Measurements from ENCODE around the gene ASAP2.

The ASAP2 gene

DNA sequence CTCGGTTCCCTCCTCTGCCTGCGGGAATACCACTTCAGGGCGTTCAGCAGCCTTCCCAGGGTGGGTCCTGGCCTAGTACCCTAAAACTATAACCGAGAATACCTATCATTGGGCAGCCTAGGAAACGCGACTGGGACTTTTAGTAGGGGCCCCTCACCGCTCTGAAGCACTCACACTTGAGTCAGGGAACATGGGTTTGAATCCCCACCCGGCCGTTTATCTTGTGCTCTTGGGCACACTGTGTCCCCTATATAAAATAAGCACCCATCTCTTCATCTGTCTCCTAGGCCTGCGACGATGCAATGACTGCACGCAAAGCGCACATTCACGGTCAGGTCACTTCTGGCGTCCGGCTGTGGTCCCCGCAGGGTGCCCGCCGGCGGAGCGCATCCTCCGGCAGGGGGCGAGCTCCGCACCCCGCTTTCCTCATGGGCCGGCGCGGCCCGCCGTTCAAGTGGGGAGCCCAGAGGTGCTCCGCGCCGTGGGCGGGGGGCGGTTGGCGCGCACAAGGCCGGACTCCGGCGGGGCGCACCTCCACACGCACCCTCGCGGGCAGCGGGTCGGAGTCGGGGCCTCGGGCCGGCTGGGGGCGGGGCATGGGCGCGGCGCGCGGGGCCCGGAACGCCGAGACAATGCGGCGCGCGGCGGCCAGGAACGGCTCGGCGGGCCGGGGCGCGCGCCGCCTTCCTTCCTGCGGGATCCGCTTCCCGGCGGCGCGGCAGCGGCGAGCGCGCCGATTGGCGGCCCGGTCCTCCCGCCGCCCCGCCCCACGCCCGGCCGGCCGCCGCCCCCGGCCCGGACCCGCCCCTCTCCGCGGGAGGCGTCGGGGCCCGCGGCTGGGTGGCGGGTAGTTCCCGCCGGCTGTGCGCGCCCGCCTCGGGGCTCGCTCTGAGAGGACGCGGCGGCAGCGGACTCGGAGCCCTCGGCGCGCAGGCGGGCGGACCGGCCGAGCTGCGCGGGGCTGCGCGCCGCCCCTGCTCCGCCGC lies at the start of gene ASAP2:
ASAP2 (plus strand) TSS at position 850 of the 986 bp plus-strand sequence. CDS start 293 bp downstream, outside the sequence.
- peak within 1 kb of the TSS; percentile 67 for H3K4me3 ChIP-seq (ENCODE audit: low read depth, low read length)

DNA sequence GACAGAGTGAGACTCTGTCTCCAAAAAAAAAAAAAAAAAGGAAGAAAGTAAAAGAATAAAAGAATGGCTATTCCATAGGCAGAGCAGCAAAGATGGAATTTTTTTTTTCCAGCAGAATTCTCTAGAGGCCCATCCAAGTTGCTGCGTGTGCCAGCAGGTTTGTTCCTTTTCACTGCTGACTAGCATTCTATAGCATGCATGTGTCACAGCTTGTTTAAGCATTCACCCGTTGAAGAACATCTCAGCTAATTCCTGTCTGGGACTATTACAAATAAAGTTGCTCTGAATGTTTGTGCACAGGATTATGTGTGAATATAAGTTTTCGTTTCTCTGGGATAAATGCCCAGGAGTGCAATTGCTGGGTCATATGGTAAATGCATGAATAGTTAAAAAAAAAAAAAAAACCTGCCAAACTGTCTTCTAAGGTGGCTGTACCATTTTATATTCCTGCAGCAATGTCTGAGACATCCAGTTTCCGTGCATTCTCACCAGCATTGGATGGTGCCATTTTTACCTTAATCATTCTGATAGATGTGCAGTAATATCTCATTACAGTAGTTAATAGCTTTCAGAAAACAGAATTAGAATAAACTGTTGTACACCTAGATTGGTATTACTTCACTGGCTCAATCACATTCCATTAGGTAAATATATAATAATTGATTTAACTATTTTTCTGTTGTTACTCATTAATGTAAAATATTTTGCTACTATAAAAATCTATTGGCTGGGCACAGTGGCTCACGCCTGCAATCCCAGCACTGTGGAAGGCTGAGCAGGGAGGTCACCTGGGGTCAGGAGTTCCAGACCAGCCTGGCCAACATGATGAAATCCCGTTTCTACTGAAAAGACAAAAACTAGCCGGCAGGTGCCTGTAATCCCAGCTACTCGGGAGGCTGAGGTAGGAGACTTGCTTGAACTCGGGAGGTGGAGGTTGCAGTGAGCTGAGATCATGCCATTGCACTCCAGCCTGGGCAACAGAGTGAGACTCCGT lies 47.5 kb upstream of the ASAP2 start:
- H3K4me3 ChIP-seq (ENCODE audit: low read depth, low read length), result no peak overlapping the region

DNA sequence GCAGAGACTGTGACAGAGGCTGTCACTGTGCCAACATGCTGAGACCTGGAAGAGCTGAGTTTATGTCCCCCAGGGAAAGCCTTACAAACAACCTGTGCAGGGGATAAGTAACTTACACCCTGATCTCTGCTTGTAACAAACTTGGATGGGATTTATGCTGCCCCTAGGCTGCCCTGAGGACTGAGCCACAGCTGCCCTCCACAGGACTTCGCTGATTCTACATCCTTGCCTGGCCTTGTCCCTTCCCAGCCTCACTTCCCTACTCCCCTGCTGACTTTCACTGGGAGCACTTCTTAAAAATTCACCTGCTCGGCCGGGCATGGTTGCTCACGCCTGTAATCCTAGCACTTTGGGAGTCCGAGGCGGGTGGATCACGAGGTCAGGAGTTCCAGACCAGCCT lies 45.9 kb upstream of the ASAP2 start:
- no peak overlapping the region for H3K4me3 ChIP-seq (ENCODE audit: low read depth, low read length)

DNA sequence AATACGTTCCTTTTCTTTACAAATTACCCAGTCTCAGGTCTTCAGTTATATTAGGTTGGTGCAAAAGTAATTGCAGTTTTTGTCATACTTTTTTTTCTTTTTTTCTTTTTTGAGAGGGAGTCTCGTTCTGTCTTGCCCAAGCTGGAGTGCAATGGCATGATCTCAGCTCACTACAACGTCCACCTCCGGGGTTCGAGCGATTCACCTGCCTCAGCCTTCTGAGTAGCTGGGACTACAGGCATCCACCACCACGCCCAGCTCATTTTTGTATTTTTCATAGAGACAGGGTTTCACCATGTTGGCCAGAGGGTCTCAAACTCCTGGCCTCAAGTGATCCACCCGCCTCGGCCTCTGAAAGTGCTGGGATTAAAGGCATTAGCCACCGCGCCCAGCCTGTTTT lies 43.8 kb upstream of the ASAP2 start:
- no peak overlapping the region for H3K4me3 ChIP-seq (ENCODE audit: low read depth, low read length)

DNA sequence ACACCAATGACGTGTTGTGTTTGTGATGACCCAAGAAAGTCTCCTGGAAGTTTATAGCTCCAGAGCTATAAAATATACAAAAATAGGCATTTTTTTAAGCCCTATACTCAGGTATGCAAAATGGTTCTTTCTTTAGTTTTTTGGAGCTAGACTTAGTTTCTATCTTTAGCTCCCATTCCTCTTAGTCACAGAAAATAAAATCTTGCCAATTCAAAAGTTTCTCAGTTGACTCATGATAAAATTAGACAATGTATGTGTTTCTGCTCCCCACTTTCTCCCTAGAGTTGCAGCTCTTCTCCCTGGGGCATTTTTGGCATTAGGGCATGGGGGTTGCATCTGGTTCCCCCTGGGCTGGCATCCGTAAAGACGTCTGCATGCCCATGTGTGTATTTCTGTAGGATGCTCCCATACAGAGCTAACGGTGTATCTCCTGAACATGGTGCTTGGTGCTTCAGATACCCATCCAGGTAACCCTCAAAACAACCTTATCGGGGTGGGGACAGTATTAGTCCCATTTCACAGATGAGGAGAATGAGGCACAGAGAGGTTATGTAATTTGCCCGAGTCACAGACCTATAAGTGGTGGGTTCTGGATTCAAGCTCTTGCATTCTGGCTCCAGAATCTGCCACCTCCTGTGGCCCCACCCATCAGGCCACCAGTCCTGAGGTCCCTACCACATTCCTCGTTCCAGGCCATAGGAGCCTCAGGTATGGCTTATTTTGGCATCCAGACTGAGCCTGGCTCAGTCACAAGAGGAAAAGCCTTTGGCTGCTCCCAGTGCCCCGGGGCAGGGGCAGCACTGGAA lies 43.1 kb upstream of the ASAP2 start:
- no peak overlapping the region for H3K4me3 ChIP-seq (ENCODE audit: low read depth, low read length)

DNA sequence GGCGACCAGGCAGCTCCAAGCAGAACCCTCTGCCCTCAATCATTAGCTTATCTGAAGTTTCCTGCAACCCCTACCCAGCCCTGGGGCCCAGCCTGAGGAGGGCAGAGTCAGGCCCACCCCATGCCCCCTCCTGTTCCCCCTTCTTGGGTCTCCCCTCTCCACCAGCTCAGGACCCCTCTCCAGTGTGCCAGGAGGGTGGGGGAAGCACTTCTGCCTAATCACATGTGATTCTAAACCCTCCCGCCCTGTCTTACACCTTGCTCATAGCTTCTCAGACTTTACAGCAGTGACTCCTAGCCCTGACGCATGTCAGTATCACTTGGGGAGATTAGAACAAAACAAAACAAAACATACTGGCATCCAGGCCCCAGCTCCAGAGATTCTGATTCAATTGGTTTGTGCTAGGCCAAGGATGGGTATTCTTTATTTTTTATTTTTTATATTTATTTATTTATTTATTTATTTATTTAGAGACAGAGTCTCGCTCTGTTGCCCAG lies 42.5 kb upstream of the ASAP2 start:
- H3K4me3 ChIP-seq (ENCODE audit: low read depth, low read length), result no peak overlapping the region

DNA sequence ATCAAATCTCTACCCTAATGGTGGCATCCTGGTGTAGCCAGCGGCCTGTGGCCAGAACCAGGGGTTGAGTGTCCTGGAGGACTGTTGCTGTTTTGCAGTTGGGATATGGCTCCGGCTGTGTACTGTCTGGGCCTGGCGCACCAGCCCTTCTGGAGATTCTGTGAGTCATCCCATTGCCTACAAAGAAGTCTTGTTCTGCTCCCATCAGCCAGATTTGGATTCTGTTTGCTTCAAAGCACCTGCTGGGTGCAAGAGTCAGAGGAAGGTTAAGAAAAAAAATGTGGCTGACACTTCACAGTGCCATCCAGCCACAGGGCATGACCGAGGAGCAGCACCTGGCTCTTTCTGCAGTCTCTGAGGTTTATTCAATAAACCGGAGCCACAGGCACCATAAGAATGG lies 41.0 kb upstream of the ASAP2 start:
- no peak overlapping the region for H3K4me3 ChIP-seq (ENCODE audit: low read depth, low read length)

DNA sequence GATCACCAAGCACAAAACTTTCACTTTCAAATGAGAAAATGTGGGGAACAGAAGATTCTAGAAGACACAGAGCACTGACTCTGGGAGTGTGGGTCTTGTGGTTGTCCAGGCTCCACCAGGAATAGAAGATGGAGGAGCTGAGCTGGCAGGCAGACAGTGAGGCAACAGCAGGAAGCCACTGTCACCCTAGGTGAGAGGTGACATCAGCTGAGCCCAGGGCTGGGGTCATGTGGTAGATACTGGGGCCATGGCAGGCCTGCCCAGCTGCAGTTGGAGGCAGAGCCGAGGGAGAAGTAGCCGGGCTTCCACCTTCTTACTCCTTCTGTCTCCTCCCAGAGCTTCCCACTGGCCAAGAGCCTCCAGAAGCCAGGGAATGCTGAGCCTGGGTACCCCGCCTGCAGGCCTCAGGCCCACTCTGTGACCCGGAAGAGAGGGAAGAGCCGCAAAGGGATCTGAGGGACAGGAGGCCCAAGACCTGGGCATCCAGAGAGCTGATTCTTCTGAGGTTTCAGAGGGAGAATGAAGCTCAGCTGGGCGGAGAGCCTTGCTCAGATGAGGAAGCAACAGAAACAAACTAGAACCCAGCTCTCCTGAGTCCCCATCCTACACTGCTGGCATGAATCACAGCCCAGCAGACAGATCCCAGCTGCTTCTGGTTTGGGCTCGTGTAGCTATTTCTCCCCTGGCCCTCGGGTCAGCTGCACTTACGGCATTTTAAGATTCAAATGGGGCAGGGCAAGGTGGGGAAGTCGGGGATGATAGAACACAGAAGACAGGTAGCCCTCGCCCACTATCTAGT lies 39.8 kb upstream of the ASAP2 start:
- no peak overlapping the region for H3K4me3 ChIP-seq (ENCODE audit: low read depth, low read length)

DNA sequence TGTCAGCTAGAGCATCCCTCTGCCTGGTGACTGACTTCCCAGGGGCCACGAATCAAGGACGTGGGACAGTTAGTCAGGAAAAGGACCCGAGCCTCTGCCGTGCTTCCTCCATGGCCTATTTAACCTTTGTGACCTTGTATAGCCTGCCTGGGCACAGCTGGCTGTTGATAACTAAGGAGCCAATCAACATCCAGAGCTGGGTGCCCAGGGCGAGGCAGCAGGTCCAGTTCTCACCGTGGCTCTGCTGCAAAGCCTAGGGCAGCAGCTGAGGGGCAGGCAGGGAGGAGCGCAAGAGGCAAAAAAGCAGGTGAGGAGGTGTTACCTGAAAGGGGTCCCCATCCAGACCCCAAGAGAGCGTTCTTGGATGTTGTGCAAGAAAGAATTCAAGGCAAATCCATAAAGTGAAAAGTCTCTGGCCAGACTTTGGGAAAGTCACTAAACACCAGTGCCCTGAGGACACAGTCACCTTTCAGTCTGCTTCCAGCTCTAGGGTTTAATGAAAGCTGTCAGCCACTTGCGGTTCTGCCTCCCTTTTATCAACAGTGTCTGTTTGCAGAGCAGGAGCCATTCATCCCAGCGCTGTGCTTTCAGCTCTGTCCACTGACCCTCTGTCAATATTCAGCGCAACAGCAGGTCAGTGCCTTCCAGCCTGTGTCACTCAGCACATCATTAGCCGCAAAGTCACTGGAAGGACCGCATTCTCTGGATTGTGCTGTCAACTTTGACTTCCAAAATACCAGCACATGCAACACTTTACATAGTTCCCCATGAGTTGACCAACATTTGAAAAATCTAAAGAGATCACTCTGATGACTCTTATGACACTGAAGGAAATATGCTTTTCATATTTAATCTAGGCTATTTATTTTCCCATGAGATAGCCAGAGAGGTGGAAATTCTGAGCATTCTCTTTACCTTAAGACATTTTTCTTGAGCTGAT lies 38.6 kb upstream of the ASAP2 start:
- H3K4me3 ChIP-seq (ENCODE audit: low read depth, low read length), result no peak overlapping the region

DNA sequence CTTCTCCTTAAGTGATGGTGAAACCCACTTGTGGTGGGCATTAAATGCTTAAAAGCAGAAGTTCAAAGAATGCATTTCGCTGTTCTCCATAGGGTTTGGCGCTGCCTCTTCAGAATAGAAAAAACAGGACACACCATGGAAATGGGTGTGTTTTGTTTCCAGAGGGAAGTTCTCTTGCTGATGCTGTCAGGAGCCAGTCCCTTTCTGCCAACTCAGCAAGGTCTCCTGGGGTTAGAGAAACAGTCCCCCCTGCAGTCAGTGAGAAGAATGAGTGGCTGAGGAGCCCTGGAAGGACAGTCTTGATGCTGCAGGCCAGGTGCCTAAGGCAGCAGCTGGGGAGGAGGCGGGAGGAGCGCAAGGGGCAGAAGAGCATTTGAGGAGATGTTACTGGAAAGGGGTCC lies 37.8 kb upstream of the ASAP2 start:
- no peak overlapping the region for H3K4me3 ChIP-seq (ENCODE audit: low read depth, low read length)

DNA sequence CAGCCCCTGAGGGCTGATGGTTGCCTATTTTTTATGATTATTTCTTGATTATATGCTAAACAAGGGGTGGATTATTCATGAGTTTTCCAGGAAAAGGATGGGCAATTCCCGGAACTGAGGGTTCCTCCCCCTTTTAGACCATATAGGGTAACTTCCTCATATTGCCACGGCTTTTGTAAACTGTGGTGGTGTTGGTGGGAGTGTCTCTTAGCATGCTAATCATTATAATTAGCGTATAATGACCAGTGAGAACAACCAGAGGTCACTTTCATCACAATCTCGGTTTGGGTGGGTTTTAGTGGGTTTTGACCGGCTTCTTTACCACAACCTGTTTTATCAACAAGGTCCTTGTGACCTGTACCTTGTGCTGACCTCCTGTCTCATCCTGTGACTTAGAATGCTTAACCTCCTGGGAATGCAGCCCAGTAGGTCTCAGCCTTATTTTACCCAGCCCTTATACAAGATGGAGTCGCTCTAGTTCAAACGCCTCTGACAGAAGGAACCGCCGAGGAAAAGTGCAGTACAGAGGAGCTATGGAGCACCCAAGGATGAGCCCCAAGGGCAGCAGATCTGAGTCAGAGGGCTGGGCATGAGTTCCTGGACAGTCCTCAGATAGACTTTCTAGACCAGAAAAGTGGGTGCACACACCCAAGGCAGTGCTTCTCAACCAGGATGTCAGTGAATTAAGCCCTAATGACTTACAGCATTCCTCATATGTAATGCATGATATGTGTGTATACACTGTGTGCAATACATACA lies 37.1 kb upstream of the ASAP2 start:
- no peak overlapping the region for H3K4me3 ChIP-seq (ENCODE audit: low read depth, low read length)

DNA sequence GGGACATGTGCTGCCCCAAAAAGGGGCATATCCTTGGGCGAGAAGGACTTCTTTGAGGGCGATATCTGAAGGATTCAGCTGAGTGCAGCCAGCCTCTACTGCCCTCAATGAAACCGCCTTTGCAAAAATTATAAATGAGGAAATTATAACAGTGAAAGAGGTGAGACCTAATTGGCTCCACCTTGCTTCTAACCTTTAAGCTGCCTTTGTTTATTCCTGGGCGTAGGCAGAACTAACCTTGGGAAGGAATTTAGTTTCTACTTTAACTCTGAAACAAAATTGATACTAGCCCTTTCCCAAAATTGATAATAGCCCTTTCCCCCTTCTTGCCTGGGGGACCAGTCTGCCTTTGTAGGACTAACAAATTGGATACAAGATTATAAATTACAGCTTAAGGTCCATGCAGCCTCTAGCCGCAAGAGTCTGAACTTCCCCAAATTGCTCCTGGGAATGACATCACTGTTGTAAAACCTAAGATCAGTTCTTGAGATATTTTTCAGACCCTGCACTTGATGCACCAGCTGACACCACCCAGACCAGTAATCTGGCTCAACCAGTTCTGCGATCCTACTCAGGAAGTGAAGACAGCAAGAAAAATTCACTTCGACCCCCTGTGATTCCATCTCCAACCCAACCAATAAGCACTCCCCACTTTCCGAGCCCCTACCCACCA lies 36.0 kb upstream of the ASAP2 start:
- H3K4me3 ChIP-seq (ENCODE audit: low read depth, low read length), result no peak overlapping the region

DNA sequence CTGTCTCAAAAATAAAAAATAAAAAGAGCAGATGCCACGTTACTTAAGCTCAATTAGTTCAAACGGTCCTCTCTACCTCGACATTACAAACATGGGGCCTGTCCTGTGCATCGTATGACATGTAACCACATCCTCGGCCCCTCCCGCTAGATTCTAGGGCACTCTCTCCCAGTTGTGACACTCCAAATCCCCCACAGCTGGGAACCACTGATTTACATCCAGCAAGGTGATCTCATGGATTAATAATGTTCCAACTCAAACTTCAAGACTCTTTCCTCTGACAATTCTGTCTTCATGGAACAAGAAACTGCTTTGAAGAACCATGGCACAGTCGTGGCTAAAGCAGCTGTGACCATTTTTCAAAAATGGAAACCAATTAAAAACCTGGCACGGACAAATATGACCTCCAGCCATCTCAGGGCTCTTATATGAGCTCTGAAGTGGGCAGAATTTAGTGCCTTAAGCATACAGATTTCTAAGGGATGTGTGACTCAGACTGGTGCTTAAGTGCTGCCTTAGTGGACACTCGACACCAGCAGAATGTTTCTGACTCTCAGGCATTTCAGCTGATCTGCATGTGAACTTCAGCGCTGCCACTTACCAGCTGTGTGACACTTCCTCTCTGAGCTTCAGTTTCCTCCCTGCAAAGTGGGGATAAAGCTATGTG lies 31.7 kb upstream of the ASAP2 start:
- no peak overlapping the region for H3K4me3 ChIP-seq (ENCODE audit: low read depth, low read length)

DNA sequence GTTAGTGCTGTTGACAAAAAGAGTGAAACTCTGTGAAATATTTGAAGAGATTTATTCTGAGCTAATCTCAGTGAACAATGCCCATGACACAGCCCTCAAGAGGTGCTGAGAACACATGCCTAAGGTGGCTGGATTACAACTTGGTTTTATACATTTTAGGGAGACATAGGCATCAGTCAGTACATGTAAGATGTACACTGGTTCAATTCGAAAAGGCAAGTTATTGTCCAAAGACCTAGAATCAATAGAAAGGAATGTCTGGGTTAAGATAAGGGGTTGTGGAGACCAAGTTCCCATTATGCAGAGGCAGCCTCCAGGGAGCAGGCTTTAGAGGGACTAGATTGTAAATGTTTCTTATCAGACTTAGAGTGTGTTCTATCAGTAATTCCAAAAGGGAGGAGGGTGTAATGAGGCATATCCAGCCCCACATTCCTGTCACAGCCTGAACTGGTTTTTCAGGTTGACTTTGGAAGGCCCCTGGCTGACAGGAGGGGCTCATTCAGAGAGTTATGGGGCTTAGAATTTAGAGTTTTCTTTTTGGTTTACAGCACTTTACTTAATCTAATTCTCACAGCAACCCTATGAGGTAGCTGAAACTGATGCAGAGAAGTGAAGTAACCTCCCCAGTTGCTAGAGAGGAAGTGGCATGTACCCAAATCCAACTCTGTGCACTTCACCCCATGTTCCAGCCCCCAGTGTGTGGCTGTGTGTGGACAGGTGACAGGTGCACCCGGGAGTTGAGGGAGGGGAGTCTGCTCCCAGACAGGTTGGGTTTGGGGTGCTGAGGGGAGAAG lies 28.3 kb upstream of the ASAP2 start:
- H3K4me3 ChIP-seq (ENCODE audit: low read depth, low read length), result no peak overlapping the region

DNA sequence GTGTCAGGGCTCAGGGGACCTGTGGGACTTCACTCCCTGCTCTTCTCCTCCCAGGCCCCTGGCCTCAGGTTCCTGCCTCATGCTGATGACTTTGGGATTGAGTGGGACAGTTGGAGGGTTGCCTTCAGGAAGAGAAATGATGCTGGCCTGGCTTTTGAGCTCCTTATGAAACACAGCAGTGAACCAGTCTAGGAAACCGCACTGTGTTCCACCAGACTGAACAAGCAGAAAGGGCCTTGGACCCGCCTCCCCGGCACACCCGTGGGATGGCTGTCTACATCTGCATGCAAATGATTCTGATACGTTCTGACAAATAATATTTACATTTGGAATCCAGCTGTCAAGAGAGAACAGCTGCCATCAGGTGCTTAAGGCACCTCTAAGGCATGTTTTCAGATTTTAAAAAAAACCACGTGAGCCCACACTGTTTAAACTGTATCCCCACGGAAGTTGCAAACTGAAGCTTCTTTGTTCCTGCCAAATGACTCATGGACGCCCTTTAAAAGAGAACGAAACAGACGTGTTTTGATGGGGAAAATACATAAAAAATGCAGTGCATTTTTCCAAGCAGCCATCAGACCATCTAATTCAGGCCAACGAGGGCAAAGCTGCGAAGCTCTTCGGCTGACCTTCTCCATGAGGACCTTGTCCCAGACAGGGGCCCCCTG lies 27.6 kb upstream of the ASAP2 start:
- no peak overlapping the region for H3K4me3 ChIP-seq (ENCODE audit: low read depth, low read length)

Data from iPS-11a (cell line).